Osteocyte (in vitro differentiated cells): Measurements from ENCODE around the gene ATP2C1. TPM values are rescaled to one million over a fixed set of nuclear protein-coding genes. Genes with fewer than 3 reads are reported as not detected.

Source experiments
- DNase-seq: peaks from one replicate; pipeline ENCODE4 v3.0.0; 2021; ENCODE audit warnings: mixed read lengths; ENCODE audit not compliant: unreplicated experiment; ENCODE audit errors: extremely low spot score
- H3K27ac Mint-ChIP-seq: one replicate; pipeline ENCODE4 v1.8.0; 2021; ENCODE audit warnings: mild to moderate bottlenecking, mixed read lengths; ENCODE audit not compliant: unreplicated experiment
- H3K27me3 Mint-ChIP-seq: one replicate; pipeline ENCODE4 v1.8.0; 2021; ENCODE audit warnings: mixed read lengths; ENCODE audit not compliant: unreplicated experiment
- H3K36me3 Mint-ChIP-seq: one replicate; pipeline ENCODE4 v1.8.0; 2021; ENCODE audit warnings: mixed read lengths; ENCODE audit not compliant: unreplicated experiment
- H3K4me1 Mint-ChIP-seq: one replicate; pipeline ENCODE4 v1.8.0; 2021; ENCODE audit warnings: mixed read lengths; ENCODE audit not compliant: unreplicated experiment
- H3K4me3 Mint-ChIP-seq: one replicate; pipeline ENCODE4 v1.8.0; 2021; ENCODE audit warnings: mild to moderate bottlenecking, moderate library complexity, mixed read lengths; ENCODE audit not compliant: unreplicated experiment
- H3K9me3 Mint-ChIP-seq: one replicate; pipeline ENCODE4 v1.8.0; 2021; ENCODE audit warnings: mixed read lengths; ENCODE audit not compliant: unreplicated experiment
- total RNA-seq: library from RNA; stranded (reverse); gene quantifications from 2 replicates; pipeline ENCODE4 v1.2.1, GENCODE V29; 2021
- TF ChIP-seq, protein P1 (sequence below): fragments of 200-600 bp; sonication (generic); IDR thresholded peaks from 2 replicates; pipeline ENCODE4 v1.5.0; 2021; ENCODE audit warnings: antibody characterized with exemption, mild to moderate bottlenecking, moderate library complexity

The ATP2C1 gene
- total RNA-seq, 1 donor from 2014 or later = 68.3 TPM

DNA sequence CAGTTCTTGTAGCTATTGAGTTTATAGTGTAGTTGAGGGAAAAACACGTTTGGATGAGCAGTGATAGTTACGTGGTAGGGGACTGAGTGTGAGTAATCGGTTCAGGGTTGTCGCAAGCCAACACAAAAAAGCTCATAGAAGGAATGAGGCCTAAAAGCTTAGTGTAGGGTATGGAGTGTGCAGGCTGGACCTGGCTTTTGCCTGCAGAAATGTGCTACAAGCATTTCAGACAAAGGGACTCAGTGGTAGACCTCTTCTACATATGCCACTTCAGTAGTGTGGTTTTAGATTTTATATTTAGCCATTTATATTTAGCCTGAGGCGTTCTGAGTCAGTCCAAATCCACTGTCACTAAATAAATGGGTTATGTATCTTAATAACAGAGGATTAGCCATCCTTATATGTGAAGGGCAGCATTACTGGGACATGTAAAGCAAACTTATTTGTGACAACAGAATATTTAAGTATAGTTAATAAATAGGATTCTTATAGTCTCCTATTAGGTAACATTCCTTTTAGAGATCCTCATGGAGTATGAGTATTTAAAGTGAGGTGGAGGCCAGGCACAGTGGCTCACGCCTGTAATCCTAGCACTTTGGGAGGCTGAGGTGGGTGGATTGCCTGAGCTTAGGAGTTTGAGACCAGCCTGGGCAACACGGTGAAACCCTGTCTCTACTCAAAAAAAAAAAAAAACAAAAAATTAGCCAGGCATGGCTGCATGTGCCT, 21.8 kb downstream of the ATP2C1 start:
- no peak for DNase-seq
- H3K36me3 Mint-ChIP-seq = peaks cover 5% of the 10 kb centered on the region
- no peak overlapping the region for H3K4me3 Mint-ChIP-seq
- peaks cover 7% of the 10 kb centered on the region for H3K9me3 Mint-ChIP-seq
- no peak overlapping the region for H3K27ac Mint-ChIP-seq
- TF ChIP-seq, protein P1, sequence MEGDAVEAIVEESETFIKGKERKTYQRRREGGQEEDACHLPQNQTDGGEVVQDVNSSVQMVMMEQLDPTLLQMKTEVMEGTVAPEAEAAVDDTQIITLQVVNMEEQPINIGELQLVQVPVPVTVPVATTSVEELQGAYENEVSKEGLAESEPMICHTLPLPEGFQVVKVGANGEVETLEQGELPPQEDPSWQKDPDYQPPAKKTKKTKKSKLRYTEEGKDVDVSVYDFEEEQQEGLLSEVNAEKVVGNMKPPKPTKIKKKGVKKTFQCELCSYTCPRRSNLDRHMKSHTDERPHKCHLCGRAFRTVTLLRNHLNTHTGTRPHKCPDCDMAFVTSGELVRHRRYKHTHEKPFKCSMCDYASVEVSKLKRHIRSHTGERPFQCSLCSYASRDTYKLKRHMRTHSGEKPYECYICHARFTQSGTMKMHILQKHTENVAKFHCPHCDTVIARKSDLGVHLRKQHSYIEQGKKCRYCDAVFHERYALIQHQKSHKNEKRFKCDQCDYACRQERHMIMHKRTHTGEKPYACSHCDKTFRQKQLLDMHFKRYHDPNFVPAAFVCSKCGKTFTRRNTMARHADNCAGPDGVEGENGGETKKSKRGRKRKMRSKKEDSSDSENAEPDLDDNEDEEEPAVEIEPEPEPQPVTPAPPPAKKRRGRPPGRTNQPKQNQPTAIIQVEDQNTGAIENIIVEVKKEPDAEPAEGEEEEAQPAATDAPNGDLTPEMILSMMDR = no peak
- no peaks in the 10 kb centered on the region for H3K27me3 Mint-ChIP-seq
- peaks cover 15% of the 10 kb centered on the region for H3K4me1 Mint-ChIP-seq

DNA sequence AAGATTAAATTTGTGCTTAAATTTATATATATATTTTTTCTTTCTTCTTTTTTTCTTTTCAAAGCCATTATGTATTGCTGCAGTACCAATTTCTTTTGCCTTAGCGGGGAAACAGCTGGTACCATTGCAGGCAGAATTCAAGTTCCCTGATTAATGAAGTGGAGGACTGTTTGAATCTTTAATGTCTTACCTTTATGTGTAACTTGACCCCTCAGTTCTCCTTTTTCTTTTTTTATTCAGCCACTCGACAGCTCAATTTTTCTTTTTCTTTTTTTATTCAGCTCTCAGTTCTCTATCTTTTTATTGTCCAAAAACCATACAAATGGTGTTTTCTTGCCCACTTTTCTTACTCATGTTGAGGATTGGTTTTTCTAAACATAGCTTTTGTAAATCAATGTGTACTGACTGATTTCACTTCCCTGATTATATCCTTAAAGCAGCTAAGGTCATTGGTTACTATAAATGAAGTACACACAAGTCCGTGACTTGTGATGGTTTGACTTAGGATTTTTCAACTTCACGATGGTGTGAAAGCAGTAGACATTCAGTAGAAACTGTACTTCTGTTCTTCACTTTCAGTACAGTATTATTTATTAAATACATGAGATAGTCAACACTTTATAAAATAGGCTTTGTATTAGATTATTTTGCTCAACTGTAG, 22.8 kb downstream of the ATP2C1 start:
- H3K27me3 Mint-ChIP-seq = no peaks in the 10 kb centered on the region
- H3K4me3 Mint-ChIP-seq = no peak overlapping the region
- H3K36me3 Mint-ChIP-seq = peaks cover 5% of the 10 kb centered on the region
- peaks cover 17% of the 10 kb centered on the region for H3K4me1 Mint-ChIP-seq
- TF ChIP-seq, protein P1 = no peak
- DNase-seq = no peak
- H3K27ac Mint-ChIP-seq = no peak overlapping the region
- H3K9me3 Mint-ChIP-seq = peaks cover 7% of the 10 kb centered on the region

DNA sequence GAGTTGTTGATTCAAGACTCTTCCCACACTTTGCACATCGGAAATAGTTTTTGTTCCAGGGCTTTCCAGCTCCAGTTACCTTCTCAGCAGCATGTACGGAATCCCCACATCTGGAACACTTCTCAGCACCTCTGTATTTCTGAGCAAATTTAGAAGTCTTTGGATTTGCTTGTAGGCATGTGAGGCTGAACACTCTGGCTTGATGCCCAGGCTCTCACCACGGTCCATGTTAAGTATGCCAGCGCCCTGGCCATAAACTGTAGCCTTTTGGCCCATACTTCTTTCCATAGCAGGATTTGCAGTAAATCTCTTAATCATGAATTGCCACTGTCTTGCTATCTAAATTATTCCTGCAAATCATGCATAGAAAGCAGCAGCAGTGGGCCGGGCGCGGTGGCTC, 24.4 kb downstream of the ATP2C1 start:
- H3K27ac Mint-ChIP-seq = no peak overlapping the region
- no peaks in the 10 kb centered on the region for H3K27me3 Mint-ChIP-seq
- H3K9me3 Mint-ChIP-seq = peaks cover 13% of the 10 kb centered on the region
- H3K4me1 Mint-ChIP-seq = peaks cover 17% of the 10 kb centered on the region
- TF ChIP-seq, protein P1 = no peak
- H3K4me3 Mint-ChIP-seq = no peak overlapping the region
- DNase-seq = no peak
- peaks cover 5% of the 10 kb centered on the region for H3K36me3 Mint-ChIP-seq

DNA sequence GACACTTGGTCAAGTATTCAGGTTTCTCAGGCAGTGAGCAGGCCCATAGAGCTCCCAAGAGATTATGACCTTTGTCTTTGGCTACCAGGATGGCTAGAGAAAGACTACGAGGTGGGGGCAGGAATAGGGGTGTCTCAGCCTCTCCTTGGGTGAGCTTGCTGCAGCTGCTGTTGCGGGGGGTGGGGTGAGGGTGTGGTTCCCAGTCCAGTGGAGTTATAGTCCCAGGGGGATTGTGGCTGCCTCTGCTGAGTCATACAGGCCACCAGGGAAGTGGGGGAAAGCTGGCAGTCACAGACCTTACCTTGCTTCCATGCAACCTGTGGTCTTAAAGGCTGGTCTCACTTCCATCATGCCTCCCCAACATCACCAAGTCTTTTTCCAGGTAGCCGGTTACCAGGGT, 31.7 kb downstream of the ATP2C1 start:
- TF ChIP-seq, protein P1 = no peak
- DNase-seq = no peak
- H3K4me3 Mint-ChIP-seq = no peak overlapping the region
- peaks cover 22% of the 10 kb centered on the region for H3K9me3 Mint-ChIP-seq
- peaks cover 36% of the 10 kb centered on the region for H3K4me1 Mint-ChIP-seq
- peak overlapping the region; percentile 8 for H3K27ac Mint-ChIP-seq
- H3K36me3 Mint-ChIP-seq = peaks cover 11% of the 10 kb centered on the region
- no peaks in the 10 kb centered on the region for H3K27me3 Mint-ChIP-seq

GRCh38 chr3:130926504-130926903, 32.6 kb downstream of the ATP2C1 start:
- Mint-ChIP-seq H3K27me3 (no peaks in the 10 kb centered on the region), H3K4me3 (no peak overlapping the region), H3K27ac (peak overlapping the region; percentile 76), H3K4me1 (peaks cover 34% of the 10 kb centered on the region), H3K36me3 (peaks cover 19% of the 10 kb centered on the region), H3K9me3 (peaks cover 22% of the 10 kb centered on the region)
- TF ChIP-seq, protein P1 = no peak
- DNase-seq = no peak
